SHP77 (cell line): Measurements from ENCODE around the gene NOC2L.
"Not testable (repeated sequence)": the region's sequence is repeated elsewhere in the genome, so short reads cannot be mapped to it uniquely, and the experiment has no call there.

Source experiments
- DNase-seq, 2 experiments: peaks; one replicate each; lab custom pipeline; 2025; lab: John Stamatoyannopoulos, UW

The NOC2L gene

GRCh38 chr1:962381-963300 is 3.6 kb upstream of the NOC2L start:
- no peak for DNase-seq

- no peak for DNase-seq
Measured at GRCh38 chr1:961132-961669, 2.1 kb upstream of the NOC2L start.

GRCh38 chr1:960363-961131 is 1.5 kb upstream of the NOC2L start, which contains the start of gene KLHL17:
Gene KLHL17 (plus strand): TSS chr1:960584. CDS start chr1:960694, 110 bp downstream.
- peak; percentile 43 to 77 for DNase-seq

- DNase-seq = no peak
Measured at GRCh38 chr1:959731-960362, 791 bp upstream of the NOC2L start.

- no peak for DNase-seq
Measured at GRCh38 chr1:956636-957035, 2.4 kb downstream of the NOC2L start.

GRCh38 chr1:955474-955873 is 3.6 kb downstream of the NOC2L start:
- no peak for DNase-seq

GRCh38 chr1:954927-955326 is 4.1 kb downstream of the NOC2L start:
- DNase-seq = no peak

- no peak for DNase-seq
Measured at GRCh38 chr1:953524-954320, 5.3 kb downstream of the NOC2L start.

GRCh38 chr1:952603-953002 is 6.5 kb downstream of the NOC2L start:
- DNase-seq = no peak

- DNase-seq = no peak
Measured at GRCh38 chr1:952201-952600, 6.9 kb downstream of the NOC2L start.

- no peak for DNase-seq
Measured at GRCh38 chr1:951364-951763, 7.7 kb downstream of the NOC2L start.

GRCh38 chr1:950881-951280 is 8.2 kb downstream of the NOC2L start:
- DNase-seq = no peak

- DNase-seq = no peak
Measured at GRCh38 chr1:950268-950667, 8.8 kb downstream of the NOC2L start.

- DNase-seq = no peak
Measured at GRCh38 chr1:947958-948357, 11.1 kb downstream of the NOC2L start.

GRCh38 chr1:946811-947210 is 12.2 kb downstream of the NOC2L start:
- DNase-seq = not testable (repeated sequence)

- DNase-seq = no peak
Measured at GRCh38 chr1:945688-946556, 13.1 kb downstream of the NOC2L start.

- peak in 1 of 2 experiments; percentile 26 for DNase-seq
Measured at GRCh38 chr1:944341-945325, 14.4 kb downstream of the NOC2L start.

GRCh38 chr1:943545-944340 is 15.3 kb downstream of the NOC2L start:
- no peak for DNase-seq
